ENCODE results near the gene LSM14B.
A peak's percentile ranks its signal among the peaks of the same experiment; 100 is the strongest.

The LSM14B gene

DNA sequence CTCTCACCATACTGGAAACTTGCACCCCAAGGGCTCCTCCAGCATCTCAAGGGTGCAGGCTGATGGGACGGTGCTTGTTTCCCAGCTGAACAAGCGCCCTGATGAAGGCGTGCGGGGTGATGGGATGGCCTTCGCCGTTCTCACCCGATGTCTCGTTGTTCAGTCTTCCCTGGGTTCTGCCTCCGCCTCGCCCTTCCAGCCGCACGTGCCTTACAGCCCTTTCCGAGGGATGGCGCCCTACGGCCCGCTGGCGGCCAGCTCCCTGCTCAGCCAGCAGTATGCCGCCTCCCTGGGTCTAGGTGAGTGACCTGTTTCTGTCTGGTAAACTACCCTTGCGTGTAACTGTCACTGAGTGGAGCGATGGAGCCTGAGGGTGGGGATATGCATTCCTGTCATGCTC is 3.9 kb downstream of the LSM14B start:
- H3K79me2 ChIP-seq (ENCODE audit: control insufficient read depth, insufficient read depth, low read length, poor library complexity): peaks cover 15% of the 10 kb centered on the region
- no peak overlapping the region for H2BK12ac ChIP-seq (ENCODE audit: low read length)
- peak overlapping the region; percentile 32 for H3K18ac ChIP-seq (ENCODE audit: low read length)
- H4K8ac ChIP-seq (ENCODE audit: low read depth, low read length): no peak overlapping the region
- no peak overlapping the region for H2BK5ac ChIP-seq (ENCODE audit: low read depth, low read length, poor library complexity)
- H3K4me2 ChIP-seq (ENCODE audit: low read length): no peak overlapping the region
- peaks cover 16 to 23% of the 10 kb centered on the region in 2 experiments for H3K4me1 ChIP-seq (ENCODE audit: control insufficient read depth in 1 of 2, insufficient read depth in 2 of 2, low read length in 2 of 2)
- no peak overlapping the region for H2AK5ac ChIP-seq (ENCODE audit: low read length)
- no peak overlapping the region for H3K4ac ChIP-seq (ENCODE audit: low read depth, low read length)
- no peak overlapping the region for H3K9ac ChIP-seq (ENCODE audit: low read length)
- H3K36me3 ChIP-seq (ENCODE audit: control insufficient read depth in 1 of 2, insufficient read depth in 2 of 2, low read length in 2 of 2): peaks cover 56 to 57% of the 10 kb centered on the region in 2 experiments
- WGBS (ENCODE audit: extremely low coverage, insufficient coverage, insufficient read length): no CpG with 5 or more reads among the region's 20 CpGs
- peaks cover 2% of the 10 kb centered on the region for H3K9me3 ChIP-seq (ENCODE audit: insufficient read depth, low read depth, low read length)
- H4K12ac ChIP-seq (ENCODE audit: low read depth, low read length): no peak overlapping the region
- H4K91ac ChIP-seq (ENCODE audit: low read depth, low read length): no peak overlapping the region
- no peak overlapping the region for H3K23ac ChIP-seq (ENCODE audit: low read length)
- H3K27ac ChIP-seq (ENCODE audit: low read depth, low read length): no peak overlapping the region
- H3K14ac ChIP-seq (ENCODE audit: low read length): no peak overlapping the region
- no peak overlapping the region for H3K4me3 ChIP-seq (ENCODE audit: low read depth, low read length)
- no peak overlapping the region for H2AFZ ChIP-seq (ENCODE audit: insufficient read depth, low read length, poor library complexity)
- no peaks in the 10 kb centered on the region for H3K27me3 ChIP-seq (ENCODE audit: insufficient read depth, low read length)
- H2BK120ac ChIP-seq (ENCODE audit: insufficient read depth, low read length, poor library complexity): no peak overlapping the region
- DNase-seq: no peak
- peaks cover 8% of the 10 kb centered on the region for H3K79me1 ChIP-seq (ENCODE audit: low read length)

- Histone ChIP-seq H3K4ac (ENCODE audit: low read depth, low read length) (no peak overlapping the region), H3K4me2 (ENCODE audit: low read length) (no peak overlapping the region), H3K23ac (ENCODE audit: low read length) (peak overlapping the region; percentile 55), H3K4me1 (ENCODE audit: control insufficient read depth in 1 of 2, insufficient read depth in 2 of 2, low read length in 2 of 2) (peaks cover 16 to 23% of the 10 kb centered on the region in 2 experiments), H2AFZ (ENCODE audit: insufficient read depth, low read length, poor library complexity) (no peak overlapping the region), H2BK120ac (ENCODE audit: insufficient read depth, low read length, poor library complexity) (no peak overlapping the region), H3K14ac (ENCODE audit: low read length) (no peak overlapping the region), H3K9me3 (ENCODE audit: insufficient read depth, low read depth, low read length) (peaks cover 5% of the 10 kb centered on the region), H4K91ac (ENCODE audit: low read depth, low read length) (no peak overlapping the region), H4K8ac (ENCODE audit: low read depth, low read length) (no peak overlapping the region), H2BK5ac (ENCODE audit: low read depth, low read length, poor library complexity) (no peak overlapping the region), H3K36me3 (ENCODE audit: control insufficient read depth in 1 of 2, insufficient read depth in 2 of 2, low read length in 2 of 2) (peaks cover 72 to 73% of the 10 kb centered on the region in 2 experiments), H3K79me2 (ENCODE audit: control insufficient read depth, insufficient read depth, low read length, poor library complexity) (peaks cover 13% of the 10 kb centered on the region), H3K18ac (ENCODE audit: low read length) (no peak overlapping the region), H3K79me1 (ENCODE audit: low read length) (no peaks in the 10 kb centered on the region), H2BK12ac (ENCODE audit: low read length) (no peak overlapping the region), H4K12ac (ENCODE audit: low read depth, low read length) (no peak overlapping the region), H3K4me3 (ENCODE audit: low read depth, low read length) (no peak overlapping the region), H3K9ac (ENCODE audit: low read length) (no peak overlapping the region), H3K27ac (ENCODE audit: low read depth, low read length) (no peak overlapping the region), H2AK5ac (ENCODE audit: low read length) (no peak overlapping the region), H3K27me3 (ENCODE audit: insufficient read depth, low read length) (no peaks in the 10 kb centered on the region)
- no peak for DNase-seq
- no CpG with 5 or more reads among the region's 6 CpGs for WGBS (ENCODE audit: extremely low coverage, insufficient coverage, insufficient read length)
Observed at GRCh38 chr20:62127799-62128198, 5.5 kb downstream of the LSM14B start.

GRCh38 chr20:62128502-62128901 is 6.2 kb downstream of the LSM14B start:
- no peak overlapping the region for H4K12ac ChIP-seq (ENCODE audit: low read depth, low read length)
- H2BK12ac ChIP-seq (ENCODE audit: low read length): no peak overlapping the region
- peaks cover 5% of the 10 kb centered on the region for H3K9me3 ChIP-seq (ENCODE audit: insufficient read depth, low read depth, low read length)
- H3K79me1 ChIP-seq (ENCODE audit: low read length): no peaks in the 10 kb centered on the region
- H4K8ac ChIP-seq (ENCODE audit: low read depth, low read length): no peak overlapping the region
- no peak overlapping the region for H3K4ac ChIP-seq (ENCODE audit: low read depth, low read length)
- H3K4me3 ChIP-seq (ENCODE audit: low read depth, low read length): no peak overlapping the region
- no peak overlapping the region for H2BK120ac ChIP-seq (ENCODE audit: insufficient read depth, low read length, poor library complexity)
- peaks cover 12 to 19% of the 10 kb centered on the region in 2 experiments for H3K4me1 ChIP-seq (ENCODE audit: control insufficient read depth in 1 of 2, insufficient read depth in 2 of 2, low read length in 2 of 2)
- DNase-seq: no peak
- H3K36me3 ChIP-seq (ENCODE audit: control insufficient read depth in 1 of 2, insufficient read depth in 2 of 2, low read length in 2 of 2): peaks cover 79 to 80% of the 10 kb centered on the region in 2 experiments
- no peak overlapping the region for H3K9ac ChIP-seq (ENCODE audit: low read length)
- no peak overlapping the region for H3K14ac ChIP-seq (ENCODE audit: low read length)
- H3K4me2 ChIP-seq (ENCODE audit: low read length): no peak overlapping the region
- no peak overlapping the region for H2AFZ ChIP-seq (ENCODE audit: insufficient read depth, low read length, poor library complexity)
- WGBS (ENCODE audit: extremely low coverage, insufficient coverage, insufficient read length): no CpG with 5 or more reads among the region's 6 CpGs
- H3K23ac ChIP-seq (ENCODE audit: low read length): no peak overlapping the region
- no peak overlapping the region for H2BK5ac ChIP-seq (ENCODE audit: low read depth, low read length, poor library complexity)
- no peak overlapping the region for H4K91ac ChIP-seq (ENCODE audit: low read depth, low read length)
- H3K79me2 ChIP-seq (ENCODE audit: control insufficient read depth, insufficient read depth, low read length, poor library complexity): peaks cover 7% of the 10 kb centered on the region
- H3K27ac ChIP-seq (ENCODE audit: low read depth, low read length): peak overlapping the region; percentile 5
- no peak overlapping the region for H3K18ac ChIP-seq (ENCODE audit: low read length)
- no peaks in the 10 kb centered on the region for H3K27me3 ChIP-seq (ENCODE audit: insufficient read depth, low read length)
- no peak overlapping the region for H2AK5ac ChIP-seq (ENCODE audit: low read length)

DNA sequence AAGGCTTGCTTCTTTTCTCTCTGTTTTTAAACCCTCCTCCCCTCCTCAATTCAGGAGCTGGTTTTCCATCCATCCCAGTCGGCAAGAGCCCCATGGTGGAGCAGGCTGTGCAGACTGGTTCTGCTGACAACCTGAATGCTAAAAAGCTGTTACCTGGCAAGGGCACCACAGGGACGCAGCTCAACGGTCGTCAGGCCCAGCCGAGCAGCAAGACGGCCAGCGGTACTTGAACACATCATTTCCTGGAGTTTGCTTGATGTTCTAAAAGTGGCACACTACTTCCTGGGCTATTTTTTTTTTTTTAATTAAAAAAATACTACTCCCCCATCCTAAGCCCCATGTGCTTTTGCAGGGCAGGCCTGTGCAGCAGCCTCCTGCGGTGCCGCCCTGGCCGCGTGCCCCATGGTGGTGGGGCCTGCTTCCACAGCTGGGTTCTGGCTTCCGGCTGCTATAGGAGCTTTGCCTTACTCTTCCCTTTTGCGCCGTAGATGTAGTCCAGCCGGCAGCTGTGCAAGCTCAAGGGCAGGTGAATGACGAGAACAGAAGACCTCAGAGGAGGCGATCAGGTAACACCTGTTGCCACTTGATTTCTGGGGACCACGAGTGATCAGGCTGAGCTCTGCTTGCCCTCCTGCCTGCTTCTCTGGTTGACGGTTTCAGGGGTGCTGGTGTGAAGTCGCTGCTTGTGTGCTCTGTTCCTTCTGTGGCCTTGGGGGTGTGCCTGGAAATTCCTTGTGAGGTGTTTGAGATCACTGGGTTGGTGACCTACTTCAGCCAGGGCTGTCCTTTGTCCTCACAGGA is 7.7 kb downstream of the LSM14B start:
- Histone ChIP-seq H3K18ac (ENCODE audit: low read length) (no peak overlapping the region), H3K4me3 (ENCODE audit: low read depth, low read length) (no peak overlapping the region), H3K14ac (ENCODE audit: low read length) (no peak overlapping the region), H4K91ac (ENCODE audit: low read depth, low read length) (no peak overlapping the region), H3K4me2 (ENCODE audit: low read length) (no peak overlapping the region), H3K4me1 (ENCODE audit: control insufficient read depth in 1 of 2, insufficient read depth in 2 of 2, low read length in 2 of 2) (peaks cover 7 to 14% of the 10 kb centered on the region in 2 experiments), H2BK120ac (ENCODE audit: insufficient read depth, low read length, poor library complexity) (no peak overlapping the region), H2BK5ac (ENCODE audit: low read depth, low read length, poor library complexity) (no peak overlapping the region), H3K9me3 (ENCODE audit: insufficient read depth, low read depth, low read length) (peaks cover 5% of the 10 kb centered on the region), H3K27me3 (ENCODE audit: insufficient read depth, low read length) (no peaks in the 10 kb centered on the region), H3K36me3 (ENCODE audit: control insufficient read depth in 1 of 2, insufficient read depth in 2 of 2, low read length in 2 of 2) (peaks cover 85 to 86% of the 10 kb centered on the region in 2 experiments), H3K9ac (ENCODE audit: low read length) (no peak overlapping the region), H3K79me2 (ENCODE audit: control insufficient read depth, insufficient read depth, low read length, poor library complexity) (no peaks in the 10 kb centered on the region), H3K79me1 (ENCODE audit: low read length) (no peaks in the 10 kb centered on the region), H3K23ac (ENCODE audit: low read length) (no peak overlapping the region), H4K12ac (ENCODE audit: low read depth, low read length) (no peak overlapping the region), H2BK12ac (ENCODE audit: low read length) (no peak overlapping the region), H2AFZ (ENCODE audit: insufficient read depth, low read length, poor library complexity) (no peak overlapping the region), H4K8ac (ENCODE audit: low read depth, low read length) (no peak overlapping the region), H3K4ac (ENCODE audit: low read depth, low read length) (no peak overlapping the region), H3K27ac (ENCODE audit: low read depth, low read length) (no peak overlapping the region), H2AK5ac (ENCODE audit: low read length) (no peak overlapping the region)
- no CpG with 5 or more reads among the region's 20 CpGs for WGBS (ENCODE audit: extremely low coverage, insufficient coverage, insufficient read length)
- no peak for DNase-seq

Measured in trophoblast cell (in vitro differentiated cells and primary cell).